Sigmoid colon (tissue), 7 donors: ENCODE measurements around the gene KRTAP12-2. TPM values are rescaled to one million over a fixed set of nuclear protein-coding genes. Genes with fewer than 3 reads are reported as not detected.
A peak's percentile ranks its signal among the peaks of the same experiment; 100 is the strongest.

ENCODE experiments used
- DNase-seq: peaks from one replicate; pipeline ENCODE4 v3.0.0-alpha.2; 2019
- H3K27ac ChIP-seq, 4 donors: fragments of 200-600 bp; sonication (generic); one replicate each; pipeline ENCODE4 v1.5.1; 2016 to 2019; ENCODE audit warnings: mild to moderate bottlenecking in 1 of 4
- H3K27me3 ChIP-seq, 3 donors: fragments of 200-600 bp; sonication (generic); one replicate each; pipeline ENCODE4 v1.5.1; 2019; ENCODE audit warnings: mild to moderate bottlenecking in 1 of 3
- H3K36me3 ChIP-seq, 4 donors: fragments of 200-600 bp; sonication (generic); one replicate each; pipeline ENCODE4 v1.5.1; 2016 to 2019
- H3K4me1 ChIP-seq, 4 donors: fragments of 200-600 bp; sonication (generic); one replicate each; pipeline ENCODE4 v1.5.1; 2017 to 2019
- H3K4me3 ChIP-seq, 4 donors: fragments of 200-600 bp; sonication (generic); one replicate each; pipeline ENCODE4 v1.5.1; 2017 to 2019; ENCODE audit warnings: mild to moderate bottlenecking in 2 of 4, moderate library complexity in 1 of 4
- H3K9me3 ChIP-seq, 4 donors: fragments of 200-600 bp in 3 of 4; sonication (generic) in 3 of 4; one replicate each; pipeline versions ENCODE4 v1.5.1 to v1.6.1; 2013 to 2019
- EP300 ChIP-seq, 4 donors: sonication (generic); formaldehyde crosslinking; IDR thresholded peaks; one replicate each; pipeline ENCODE4 v1.6.1; 2017; ENCODE audit warnings: antibody characterized with exemption in 4 of 4
- POLR2A ChIP-seq, 2 donors: fragments of 450-650 bp; IDR thresholded peaks; one replicate each; pipeline ENCODE4 v1.6.1; 2016; ENCODE audit warnings: antibody characterized with exemption in 2 of 2, mild to moderate bottlenecking in 2 of 2, moderate library complexity in 2 of 2
- POLR2AphosphoS5 ChIP-seq, 4 donors: sonication (generic); formaldehyde crosslinking; IDR thresholded peaks; one replicate each; pipeline ENCODE4 v1.6.1; 2017; ENCODE audit warnings: antibody characterized with exemption in 4 of 4
- WGBS, 2 donors: extraction: QIAGEN DNeasy Blood & Tissue Kit; methylation state at CpG; one replicate each; pipeline ENCODE4 v1.1.7; 2013; 5-methylcytosine and 5-hydroxymethylcytosine counted together
- intact Hi-C: fragments of 100-400 bp; cut with DNase I; formaldehyde crosslinking; loops from one replicate; pipeline ENCODE4 v1.15.1; 2023
- polyA plus RNA-seq, 3 donors: library from polyadenylated mRNA; stranded (reverse); fragments of 200-250 nt; gene quantifications; one replicate each; pipeline ENCODE4 v1.2.3, GENCODE V29; 2013
- small RNA-seq, 3 donors: library from RNA; depleted of rRNA; stranded (forward); fragments of <200 nt; gene quantifications; one replicate each; pipeline ENCODE3, GENCODE V24; 2016
- total RNA-seq, 4 donors: library from RNA; depleted of rRNA; stranded (reverse); fragments of >200 nt; gene quantifications; one replicate each; pipeline ENCODE4 v1.1.0, GENCODE V29; 2016
- TF ChIP-seq, protein P1 (sequence below), 4 experiments: fragments of 450-650 bp in 3 of 4; fragments of 200-600 bp in 1 of 4; IDR thresholded peaks; one replicate each; pipeline ENCODE4 v1.5.1; 2016 to 2019; ENCODE audit warnings: antibody characterized with exemption in 4 of 4, mild to moderate bottlenecking in 3 of 4, moderate library complexity in 2 of 4
- donor health status: healthy with polysubstance abuse.
- donor health status: Bipolar disorder and iron deficiency.
- donor health status: healthy.

KRTAP12-2 gene
- total and polyA plus RNA-seq, 7 donors = not detected

GRCh38 chr21:44617071-44617501, 49.6 kb downstream of the KRTAP12-2 start:
- Histone ChIP-seq H3K4me1 (no peaks in the 10 kb centered on the region), H3K9me3 (peaks cover 0 to 5% (median 1%) of the 10 kb centered on the region in 4 donors), H3K4me3 (no peak overlapping the region), H3K27ac (no peak overlapping the region), H3K27me3 (peaks cover 0 to 22% (median 9%) of the 10 kb centered on the region in 3 donors), H3K36me3 (no peaks in the 10 kb centered on the region)
- intact Hi-C loops = no loop called here
- WGBS, 2 donors = 63 to 71% methylated on average over 8 of the region's 8 CpGs
- DNase-seq = peak; percentile 55
- no peak for TF ChIP-seq EP300 (IDR thresholded peaks at IDR 0.05)
- TF ChIP-seq POLR2AphosphoS5 (IDR thresholded peaks at IDR 0.05) = no peak
- TF ChIP-seq, protein P1, sequence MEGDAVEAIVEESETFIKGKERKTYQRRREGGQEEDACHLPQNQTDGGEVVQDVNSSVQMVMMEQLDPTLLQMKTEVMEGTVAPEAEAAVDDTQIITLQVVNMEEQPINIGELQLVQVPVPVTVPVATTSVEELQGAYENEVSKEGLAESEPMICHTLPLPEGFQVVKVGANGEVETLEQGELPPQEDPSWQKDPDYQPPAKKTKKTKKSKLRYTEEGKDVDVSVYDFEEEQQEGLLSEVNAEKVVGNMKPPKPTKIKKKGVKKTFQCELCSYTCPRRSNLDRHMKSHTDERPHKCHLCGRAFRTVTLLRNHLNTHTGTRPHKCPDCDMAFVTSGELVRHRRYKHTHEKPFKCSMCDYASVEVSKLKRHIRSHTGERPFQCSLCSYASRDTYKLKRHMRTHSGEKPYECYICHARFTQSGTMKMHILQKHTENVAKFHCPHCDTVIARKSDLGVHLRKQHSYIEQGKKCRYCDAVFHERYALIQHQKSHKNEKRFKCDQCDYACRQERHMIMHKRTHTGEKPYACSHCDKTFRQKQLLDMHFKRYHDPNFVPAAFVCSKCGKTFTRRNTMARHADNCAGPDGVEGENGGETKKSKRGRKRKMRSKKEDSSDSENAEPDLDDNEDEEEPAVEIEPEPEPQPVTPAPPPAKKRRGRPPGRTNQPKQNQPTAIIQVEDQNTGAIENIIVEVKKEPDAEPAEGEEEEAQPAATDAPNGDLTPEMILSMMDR (IDR thresholded peaks at IDR 0.05) = no peak
- no peak for TF ChIP-seq POLR2A (IDR thresholded peaks at IDR 0.05)

- TF ChIP-seq EP300 (IDR thresholded peaks at IDR 0.05) (no peak), POLR2AphosphoS5 (IDR thresholded peaks at IDR 0.05) (no peak)
- no peaks in the 10 kb centered on the region for H3K4me1 ChIP-seq
- peaks cover 0 to 7% (median 3%) of the 10 kb centered on the region in 4 donors for H3K9me3 ChIP-seq
- WGBS, 2 donors = 82 to 83% methylated on average over 16 of the region's 16 CpGs
- intact Hi-C loops = no loop called here
- no peak overlapping the region for H3K4me3 ChIP-seq
- H3K27ac ChIP-seq = no peak overlapping the region
- H3K27me3 ChIP-seq = peaks cover 0 to 23% (median 9%) of the 10 kb centered on the region in 3 donors
- DNase-seq = no peak
- no peaks in the 10 kb centered on the region for H3K36me3 ChIP-seq
Observed at GRCh38 chr21:44616591-44616926, 50.2 kb downstream of the KRTAP12-2 start.

Small RNA genes lying within 50 kb of the gene (small RNA-seq; reads per million reads assigned to genes)
- gene KRTAP12-6P = 0 reads per million in 3 donors

Other genes with a start within 250 kb of the KRTAP12-2 start
- gene LRRC3, start 211.4 kb downstream of the KRTAP12-2 start, total RNA-seq = 1 to 10 TPM; 3.9 to 7.1 (median 5.4) TPM
- 1 to 10 TPM in 1 of 3 donors, under 1 TPM in 2; under 0.01 to 2.9 (median 0.46) TPM for gene LRRC3, start 211.4 kb downstream of the KRTAP12-2 start, polyA plus RNA-seq
- not detected for gene KRTAP10-1, start 126.7 kb downstream of the KRTAP12-2 start, total RNA-seq
- gene KRTAP10-1, start 126.7 kb downstream of the KRTAP12-2 start, polyA plus RNA-seq = not detected
- not detected for gene KRTAP10-2, start 115.4 kb downstream of the KRTAP12-2 start, total RNA-seq
- gene KRTAP10-2, start 115.4 kb downstream of the KRTAP12-2 start, polyA plus RNA-seq = not detected
- gene KRTAP10-3, start 108.1 kb downstream of the KRTAP12-2 start, total RNA-seq = under 1 TPM in 1 of 4 donors, not detected in 3; 0.66 TPM
- not detected for gene KRTAP10-3, start 108.1 kb downstream of the KRTAP12-2 start, polyA plus RNA-seq
- gene KRTAP10-4, start 93.2 kb downstream of the KRTAP12-2 start, total RNA-seq = not detected
- gene KRTAP10-4, start 93.2 kb downstream of the KRTAP12-2 start, polyA plus RNA-seq = not detected
- gene KRTAP10-5, start 86.3 kb downstream of the KRTAP12-2 start, total RNA-seq = not detected
- not detected for gene KRTAP10-5, start 86.3 kb downstream of the KRTAP12-2 start, polyA plus RNA-seq
- not detected for gene KRTAP10-6, start 74.4 kb downstream of the KRTAP12-2 start, total RNA-seq
- not detected for gene KRTAP10-6, start 74.4 kb downstream of the KRTAP12-2 start, polyA plus RNA-seq
- gene KRTAP10-7, start 66.3 kb downstream of the KRTAP12-2 start, total RNA-seq = not detected
- gene KRTAP10-7, start 66.3 kb downstream of the KRTAP12-2 start, polyA plus RNA-seq = not detected
- gene KRTAP10-8, start 54.8 kb downstream of the KRTAP12-2 start, total RNA-seq = not detected
- not detected for gene KRTAP10-8, start 54.8 kb downstream of the KRTAP12-2 start, polyA plus RNA-seq
- gene KRTAP10-9, start 39.8 kb downstream of the KRTAP12-2 start, total RNA-seq = not detected
- not detected for gene KRTAP10-9, start 39.8 kb downstream of the KRTAP12-2 start, polyA plus RNA-seq
- not detected for gene KRTAP10-10, start 29.6 kb downstream of the KRTAP12-2 start, total RNA-seq
- gene KRTAP10-10, start 29.6 kb downstream of the KRTAP12-2 start, polyA plus RNA-seq = not detected
- gene KRTAP10-11, start 20.5 kb downstream of the KRTAP12-2 start, total RNA-seq = not detected
- gene KRTAP10-11, start 20.5 kb downstream of the KRTAP12-2 start, polyA plus RNA-seq = not detected
- not detected for gene KRTAP12-4, start 12.3 kb downstream of the KRTAP12-2 start, total RNA-seq
- not detected for gene KRTAP12-4, start 12.3 kb downstream of the KRTAP12-2 start, polyA plus RNA-seq
- not detected for gene KRTAP12-3, start 9.0 kb downstream of the KRTAP12-2 start, total RNA-seq
- gene KRTAP12-3, start 9.0 kb downstream of the KRTAP12-2 start, polyA plus RNA-seq = not detected
- not detected for gene KRTAP12-1, start 15.2 kb upstream of the KRTAP12-2 start, total RNA-seq
- not detected for gene KRTAP12-1, start 15.2 kb upstream of the KRTAP12-2 start, polyA plus RNA-seq
- gene KRTAP10-12, start 30.2 kb upstream of the KRTAP12-2 start, total RNA-seq = not detected
- gene KRTAP10-12, start 30.2 kb upstream of the KRTAP12-2 start, polyA plus RNA-seq = not detected
- not detected for gene TSPEAR, start 44.6 kb upstream of the KRTAP12-2 start, total RNA-seq
- under 1 TPM in 2 of 3 donors, not detected in 1; under 0.01 to 0.20 TPM for gene TSPEAR, start 44.6 kb upstream of the KRTAP12-2 start, polyA plus RNA-seq
- gene UBE2G2, start 134.9 kb upstream of the KRTAP12-2 start, total RNA-seq = 100 to 1,000 TPM in 1 of 4 donors, 10 to 100 TPM in 3; 51.5 to 101 (median 63.1) TPM
- 10 to 100 TPM; 21.6 to 45.8 (median 22.7) TPM for gene UBE2G2, start 134.9 kb upstream of the KRTAP12-2 start, polyA plus RNA-seq
- 10 to 100 TPM; 52.4 to 60.1 (median 57.9) TPM for gene SUMO3, start 151.1 kb upstream of the KRTAP12-2 start, total RNA-seq
- gene SUMO3, start 151.1 kb upstream of the KRTAP12-2 start, polyA plus RNA-seq = 100 to 1,000 TPM in 2 of 3 donors, 10 to 100 TPM in 1; 67.8 to 104 (median 103) TPM
- 100 to 1,000 TPM; 158 to 208 (median 188) TPM for gene PTTG1IP, start 206.8 kb upstream of the KRTAP12-2 start, total RNA-seq
- 100 to 1,000 TPM in 1 of 3 donors, 10 to 100 TPM in 2; 49.7 to 146 (median 59.5) TPM for gene PTTG1IP, start 206.8 kb upstream of the KRTAP12-2 start, polyA plus RNA-seq